Fibroblast of skin of abdomen (primary cell): ENCODE measurements around the gene IRGQ. TPM values are rescaled to one million over a fixed set of nuclear protein-coding genes. Genes with fewer than 3 reads are reported as not detected.
A peak's percentile ranks its signal among the peaks of the same experiment; 100 is the strongest.
"Not testable (repeated sequence)": the region's sequence is repeated elsewhere in the genome, so short reads cannot be mapped to it uniquely, and the experiment has no call there.

Experiments used
- DNase-seq: peaks from one replicate; pipeline ENCODE4 v3.0.0-alpha.2; 2013
- polyA plus RNA-seq, 2 experiments: library from polyadenylated mRNA; unstranded; fragments of 120-200 nt; gene quantifications; one replicate each; pipeline ENCODE4 v1.2.1, GENCODE V29; 2013; ENCODE audit not compliant: insufficient read length in 2 of 2

Gene IRGQ
- polyA plus RNA-seq (2013, experiment 1 of 2; ENCODE audit: insufficient read length): 9.5 TPM
- 9.4 TPM for polyA plus RNA-seq (2013, experiment 2 of 2; ENCODE audit: insufficient read length)

- peak; percentile 99 for DNase-seq
Observed at GRCh38 chr19:43595999-43596841, at the start of gene IRGQ, which contains the start of gene ZNF576. Gene IRGQ (minus strand): TSS chr19:43596134. CDS start chr19:43595338, 796 bp downstream. Gene ZNF576 (plus strand): TSS chr19:43596595. CDS start chr19:43597109, 514 bp downstream.

- DNase-seq: no peak
Observed at GRCh38 chr19:43644181-43644580, 48.2 kb upstream of the IRGQ start.

- no peak for DNase-seq
Observed at GRCh38 chr19:43643326-43643725, 47.4 kb upstream of the IRGQ start.

DNA sequence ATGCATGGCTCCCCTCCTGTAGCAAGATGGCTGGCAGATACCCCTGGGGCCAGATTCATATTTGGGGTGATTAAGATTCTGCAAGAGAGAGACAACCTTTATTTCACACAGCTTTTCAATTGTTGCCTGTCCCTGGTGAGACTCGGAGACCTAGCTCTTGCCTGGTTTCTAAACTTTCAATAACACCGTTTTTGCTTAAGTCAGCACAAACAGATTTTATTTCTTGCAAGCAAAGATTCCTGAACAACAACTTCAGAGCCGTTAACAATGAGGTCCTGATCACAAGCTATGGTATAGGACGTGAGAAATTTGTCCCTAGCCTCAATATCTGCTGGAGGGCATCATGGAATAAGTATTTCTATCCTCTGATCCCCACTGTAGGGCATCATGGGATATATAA lies 46.6 kb upstream of the IRGQ start:
- no peak for DNase-seq

DNA sequence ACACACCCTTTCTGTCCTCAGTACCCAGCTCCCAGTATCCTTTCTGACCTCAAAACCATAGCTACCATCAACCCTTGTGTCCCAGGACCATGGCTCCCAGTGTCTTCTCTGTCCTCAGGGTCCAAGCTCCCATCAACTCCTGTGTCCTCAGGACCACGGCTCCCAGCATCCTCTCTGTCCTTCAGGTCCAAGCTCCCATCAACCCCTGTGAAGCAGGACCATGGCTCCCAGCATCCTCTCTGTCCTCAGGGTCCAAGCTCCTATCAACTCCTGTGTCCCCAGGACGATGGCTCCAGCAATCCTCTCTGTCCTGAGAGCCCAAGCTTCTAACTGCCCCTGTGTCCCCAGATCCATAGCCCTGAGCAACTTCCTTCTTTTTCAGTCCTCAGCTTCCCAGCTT lies 45.4 kb upstream of the IRGQ start:
- no peak for DNase-seq

DNA sequence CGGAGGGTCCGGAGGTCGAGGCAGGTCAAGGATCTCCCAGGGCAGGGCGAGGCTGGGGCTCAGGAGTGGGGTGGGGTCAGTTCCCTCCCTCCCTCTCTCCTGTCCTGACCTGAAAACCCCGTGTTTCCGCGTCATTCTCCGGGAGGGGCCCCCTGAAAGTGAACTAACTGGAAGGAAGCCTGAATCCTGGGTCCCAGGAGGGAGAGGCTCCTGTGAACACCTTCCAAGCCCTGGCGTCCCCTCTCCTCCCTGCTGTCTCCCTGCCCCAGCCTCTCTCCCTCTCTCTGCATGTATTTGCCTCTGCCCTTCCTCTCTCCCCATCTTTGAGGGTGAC lies 44.5 kb upstream of the IRGQ start:
- no peak for DNase-seq

- no peak for DNase-seq
Observed at GRCh38 chr19:43639519-43640423, 43.8 kb upstream of the IRGQ start, which contains the start of gene CADM4. Gene CADM4 (minus strand): TSS chr19:43639850. CDS start chr19:43639790, 60 bp downstream.

- no peak for DNase-seq
Observed at GRCh38 chr19:43638995-43639518, 43.1 kb upstream of the IRGQ start.

GRCh38 chr19:43638214-43638994 lies 42.5 kb upstream of the IRGQ start:
- no peak for DNase-seq

DNA sequence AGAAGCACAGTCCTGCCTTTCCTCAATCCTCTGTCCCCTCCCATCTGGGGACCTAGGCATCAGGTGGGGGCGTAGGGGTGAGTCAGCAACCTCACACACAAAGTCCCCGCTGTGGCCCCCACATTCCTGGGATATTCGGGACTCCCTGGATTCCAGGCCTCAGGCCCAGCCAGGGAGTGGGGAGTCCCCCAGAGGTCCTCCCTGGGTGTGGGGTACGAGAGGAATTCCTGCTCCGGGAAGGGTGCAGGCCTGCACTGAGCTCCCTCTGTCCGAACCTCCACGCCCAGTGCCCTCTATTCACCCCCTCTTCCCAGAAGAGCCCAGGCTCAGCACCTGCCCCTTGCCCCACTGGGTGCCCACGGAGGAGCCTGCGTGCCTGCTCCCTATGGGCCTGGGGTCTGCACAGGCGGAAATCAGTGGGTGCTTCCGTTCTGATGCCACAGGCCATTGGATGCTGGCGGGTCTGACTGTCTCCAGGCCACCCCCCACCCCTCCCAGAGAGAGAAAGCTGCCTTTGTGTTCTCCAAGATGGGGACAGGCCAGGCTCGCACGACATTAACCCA lies 40.3 kb upstream of the IRGQ start:
- DNase-seq: peak; percentile 31

GRCh38 chr19:43635561-43635940 lies 39.6 kb upstream of the IRGQ start:
- DNase-seq: not testable (repeated sequence)

GRCh38 chr19:43634872-43635560 lies 39.1 kb upstream of the IRGQ start:
- DNase-seq: peak; percentile 25

DNA sequence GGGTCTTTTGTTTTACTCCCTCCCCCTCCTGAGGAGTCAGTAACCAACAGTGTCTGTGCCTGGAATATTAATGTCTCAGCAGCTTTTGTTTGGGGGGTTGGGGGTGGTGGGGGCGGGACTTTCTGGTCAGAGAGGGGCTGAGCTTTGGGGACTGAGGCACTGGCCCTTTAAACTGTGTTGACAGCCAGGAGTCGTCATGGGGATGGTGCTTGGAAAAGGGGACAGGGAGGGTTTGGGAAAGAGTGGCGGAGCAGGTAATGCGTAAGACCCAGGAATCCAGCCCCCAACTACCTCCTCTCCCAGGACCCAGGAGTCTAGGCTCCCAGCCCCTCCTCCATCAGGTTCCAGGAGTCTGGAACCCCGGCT lies 38.6 kb upstream of the IRGQ start:
- no peak for DNase-seq

DNA sequence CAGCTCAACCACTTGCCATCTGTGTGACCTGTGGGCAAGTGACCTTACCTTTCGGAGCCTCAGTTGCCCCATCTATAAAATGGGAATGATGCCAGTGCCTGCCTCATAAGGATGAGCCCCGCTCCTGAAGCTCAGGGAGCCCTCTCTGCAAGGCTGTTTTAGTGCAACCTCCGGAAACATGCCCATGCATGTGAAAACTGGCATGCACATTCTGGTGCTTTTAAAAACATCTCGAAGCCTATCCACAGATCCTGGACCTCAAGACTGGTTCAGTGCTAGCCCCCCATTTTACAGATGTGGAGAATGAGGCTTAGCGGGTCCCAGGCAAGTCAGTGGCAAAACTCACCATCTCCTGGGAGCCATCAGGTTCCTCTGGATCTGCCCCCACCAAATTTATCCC lies 38.1 kb upstream of the IRGQ start:
- no peak for DNase-seq

DNA sequence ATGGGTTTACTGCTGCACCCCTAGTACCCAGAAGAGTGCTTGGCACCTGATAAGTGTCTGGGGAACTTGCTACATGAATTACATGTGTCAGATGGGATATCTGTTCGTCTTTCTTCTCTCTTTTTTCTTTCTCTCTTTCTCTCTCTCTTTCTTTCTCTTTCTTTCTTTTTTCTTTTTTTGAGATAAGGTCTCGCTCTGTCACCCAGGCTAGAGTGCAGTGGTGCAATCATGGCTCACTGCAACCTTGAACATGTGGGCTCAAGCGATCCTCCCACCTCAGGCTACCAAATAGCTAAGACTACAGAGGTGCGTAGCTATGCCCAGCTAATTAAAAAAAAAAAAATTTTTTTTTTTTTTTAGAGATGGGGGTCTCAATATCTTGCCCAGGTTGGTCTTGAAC lies 37.6 kb upstream of the IRGQ start:
- no peak for DNase-seq

GRCh38 chr19:43631491-43631890 lies 35.6 kb upstream of the IRGQ start:
- no peak for DNase-seq

- DNase-seq: no peak
Observed at GRCh38 chr19:43628646-43629326, 32.9 kb upstream of the IRGQ start.

DNA sequence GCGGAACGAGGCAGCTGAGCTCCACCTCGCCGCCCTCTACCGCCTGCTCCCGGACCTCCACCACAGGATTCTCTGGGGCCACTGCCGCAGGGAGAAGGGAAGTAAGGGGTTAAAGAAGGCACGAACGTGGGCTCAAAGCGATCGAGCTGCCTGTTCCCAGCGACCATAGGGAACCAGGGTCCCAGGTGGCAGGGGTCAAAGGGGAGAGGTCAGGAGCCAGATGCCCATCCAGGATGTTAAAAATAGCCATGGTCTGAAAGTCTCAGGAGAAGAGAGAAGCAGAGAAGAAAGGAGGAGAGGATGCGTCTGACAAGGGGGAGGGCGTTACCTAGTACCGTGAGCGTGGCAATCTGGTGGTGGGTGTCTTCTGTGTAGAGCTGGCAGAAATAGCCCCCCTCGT lies 30.9 kb upstream of the IRGQ start:
- DNase-seq: no peak

- DNase-seq: no peak
Observed at GRCh38 chr19:43625918-43626579, 30.1 kb upstream of the IRGQ start.

DNA sequence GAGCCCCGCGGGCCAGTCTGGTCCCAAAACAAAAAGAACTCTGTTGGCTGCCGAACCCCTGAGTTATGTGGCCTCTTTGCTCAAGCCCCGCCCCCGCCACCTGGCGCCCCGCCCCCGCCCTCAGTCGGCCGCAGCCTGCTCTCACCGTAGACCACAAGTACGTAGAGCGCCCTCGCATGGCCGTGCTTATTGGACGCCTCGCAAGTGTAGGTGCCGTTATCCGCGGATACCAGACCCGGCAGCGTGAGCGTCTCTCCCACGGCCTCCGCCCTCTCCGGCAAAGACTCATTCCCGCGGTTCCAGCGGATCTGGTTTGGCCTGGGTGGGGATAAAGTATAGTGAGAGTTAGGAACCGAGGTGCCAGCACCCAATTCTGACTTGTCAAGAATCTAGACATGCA lies 29.0 kb upstream of the IRGQ start:
- no peak for DNase-seq
